ENCODE results near the gene MAG. TPM values are rescaled to one million over a fixed set of nuclear protein-coding genes. Genes with fewer than 3 reads are reported as not detected.

The MAG gene
- total and polyA plus RNA-seq, 2 of the 8 experiments (the other 6 are each of a cell fraction or from before 2014, with no cell fraction given), result 0.20 to 1.3 TPM

DNA sequence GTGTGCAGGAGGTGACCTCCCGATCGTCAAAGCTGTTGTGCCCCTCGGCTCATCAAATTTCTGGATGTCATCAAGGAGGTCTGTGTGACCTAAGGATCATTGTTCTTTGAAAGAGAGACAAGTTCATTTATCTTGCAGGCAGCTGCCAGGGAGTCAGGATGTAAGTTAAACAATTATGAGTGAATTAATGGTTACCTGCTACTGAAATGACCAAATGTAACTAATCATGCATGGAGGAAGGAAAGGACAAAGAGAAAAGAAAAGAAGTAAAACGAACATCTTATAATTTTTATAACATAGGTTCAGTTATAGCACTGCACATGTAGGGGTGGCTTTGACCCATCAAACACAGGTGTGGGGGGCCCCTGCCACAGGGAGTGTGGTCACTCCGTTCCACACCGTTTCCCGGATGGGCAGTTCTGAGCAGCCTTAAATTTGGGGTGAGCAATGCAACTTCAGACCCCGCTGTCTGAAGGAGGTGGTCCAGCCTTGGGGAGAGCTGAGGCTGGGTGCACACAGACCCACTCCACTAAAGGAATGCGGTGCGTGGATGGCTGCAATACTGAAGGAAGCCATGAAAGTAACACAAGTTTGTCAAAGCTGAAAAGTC is 42.3 kb downstream of the MAG start:
- Histone ChIP-seq H3K27me3 (replicated peaks in 1 of 4; ENCODE audit: control insufficient read depth in 3 of 4, extremely low read depth in 1 of 4, insufficient read depth in 3 of 4, low read length in 3 of 4) (no peaks in the 10 kb centered on the region), H4K8ac (ENCODE audit: extremely low read depth, insufficient read depth, low read length) (no peak overlapping the region; the same call in 1 of the 2 replicates), H3K9me3 (ENCODE audit: insufficient read depth in 2 of 2, low read depth in 1 of 2, low read length in 1 of 2) (no peaks in the 10 kb centered on the region), H3K79me1 (ENCODE audit: low read depth, low read length) (no peaks in the 10 kb centered on the region), H2BK15ac (ENCODE audit: low read length) (0 out of 2 replicates have a peak overlapping the region, but pooled peaks have one; percentile 29), H3K14ac (ENCODE audit: insufficient read length) (no peak overlapping the region), H3K36me3 (ENCODE audit: control insufficient read depth in 2 of 4, insufficient read depth in 4 of 4, low read length in 3 of 4) (no peaks in the 10 kb centered on the region), H2AK5ac (ENCODE audit: low read depth, low read length) (no peak overlapping the region), H3K23me2 (ENCODE audit: low read depth, low read length) (no peaks in the 10 kb centered on the region), H3K18ac (ENCODE audit: extremely low read depth, low read length) (no peak overlapping the region), H3K4me2 (ENCODE audit: insufficient read depth in 1 of 2, low read depth in 2 of 2, low read length in 2 of 2) (no peak overlapping the region), H2BK20ac (ENCODE audit: low read length) (no peak overlapping the region), H3K4ac (replicated peaks; ENCODE audit: insufficient read length, low read depth, low read length) (no peak overlapping the region), H4K91ac (replicated peaks; ENCODE audit: insufficient read length, low read length) (no peak overlapping the region), H3K4me1 (replicated peaks in 1 of 4; ENCODE audit: control insufficient read depth in 3 of 4, insufficient read depth in 4 of 4, low read length in 3 of 4) (no peaks in the 10 kb centered on the region), H2BK120ac (replicated peaks; ENCODE audit: low read depth, low read length) (no peak overlapping the region), H3K9ac (replicated peaks in 1 of 4; ENCODE audit: extremely low read depth in 1 of 4, low read depth in 3 of 4, low read length in 3 of 4) (no peak overlapping the region), H4K5ac (ENCODE audit: insufficient read length, low read depth, low read length) (no peak overlapping the region), H3K79me2 (ENCODE audit: control insufficient read depth in 1 of 2, insufficient read depth in 2 of 2, low read length in 2 of 2) (no peaks in the 10 kb centered on the region), H2BK5ac (ENCODE audit: low read depth, low read length) (no peak overlapping the region), H2AFZ (ENCODE audit: low read length) (no peak overlapping the region), H3K23ac (ENCODE audit: insufficient read length) (no peak overlapping the region), H3K4me3 (ENCODE audit: extremely low read depth in 1 of 4, insufficient read depth in 2 of 4, low read depth in 3 of 4, low read length in 4 of 4) (no peak overlapping the region), H4K20me1 (replicated peaks in 1 of 2; ENCODE audit: control insufficient read depth in 1 of 2, insufficient read depth in 2 of 2, low read length in 2 of 2) (no peaks in the 10 kb centered on the region), H3K56ac (replicated peaks; ENCODE audit: insufficient read length, low read depth, low read length) (no peak overlapping the region), H2BK12ac (ENCODE audit: low read depth, low read length) (no peak overlapping the region), H3K27ac (ENCODE audit: low read depth, low read length) (no peak overlapping the region)
- CTCF ChIA-PET (ENCODE audit: partially characterized antibody), result interaction anchor here (1.4 to 2.1 kb wide), 2 partner anchors 12 to 134 kb away, joined by 3 to 5 read pairs; no protein-coding TSS in a partner anchor
- TF ChIP-seq POLR2A (IDR thresholded peaks at IDR 0.05; ENCODE audit: control extremely low read depth in 1 of 2, low read depth in 2 of 2, low read length in 2 of 2), result no peak
- TF ChIP-seq POU5F1 (IDR thresholded peaks at IDR 0.05; ENCODE audit: low read depth, low read length), result no peak
- no peak for TF ChIP-seq CHD1 (IDR thresholded peaks at IDR 0.05; ENCODE audit: low read depth, low read length)
- TF ChIP-seq MAFK (IDR thresholded peaks at IDR 0.05; ENCODE audit: low read depth, low read length), result no peak
- no peak for TF ChIP-seq NANOG (IDR thresholded peaks at IDR 0.05; ENCODE audit: insufficient read depth, low read depth, low read length, poor library complexity, severe bottlenecking)
- TF ChIP-seq SP1 (IDR thresholded peaks at IDR 0.05; ENCODE audit: low read depth, low read length), result no peak
- TF ChIP-seq SRF (IDR thresholded peaks at IDR 0.05; ENCODE audit: low read depth, low read length), result no peak
- no peak for TF ChIP-seq JUND (IDR thresholded peaks at IDR 0.05; ENCODE audit: low read length)
- TF ChIP-seq RFX5 (IDR thresholded peaks at IDR 0.05; ENCODE audit: borderline replicate concordance, low read depth, low read length), result no peak
- no peak for TF ChIP-seq JUN (IDR thresholded peaks at IDR 0.05; ENCODE audit: low read depth, low read length)
- TF ChIP-seq, protein P1, sequence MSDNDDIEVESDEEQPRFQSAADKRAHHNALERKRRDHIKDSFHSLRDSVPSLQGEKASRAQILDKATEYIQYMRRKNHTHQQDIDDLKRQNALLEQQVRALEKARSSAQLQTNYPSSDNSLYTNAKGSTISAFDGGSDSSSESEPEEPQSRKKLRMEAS (IDR thresholded peaks at IDR 0.05), result no peak
- no peak for TF ChIP-seq RBBP5 (IDR thresholded peaks at IDR 0.05; ENCODE audit: borderline replicate concordance, low read depth, low read length)
- TF ChIP-seq RXRA (IDR thresholded peaks at IDR 0.05; ENCODE audit: insufficient read depth, low read depth, low read length), result no peak
- DNase-seq (ENCODE audit: low read depth in 1 of 2, low spot score in 2 of 2), result no peak
- 94% methylated on average over 10 of the region's 10 CpGs; no CpG with 5 or more reads in 1 of the 2 experiments for WGBS, 2 experiments (ENCODE audit: extremely low coverage in 1 of 2, insufficient coverage in 1 of 2, insufficient read length in 1 of 2, insufficient replicate concordance in 2 of 2, low coverage in 1 of 2, low lambda C conversion rate in 2 of 2, missing lambda C conversion rate in 1 of 2)
- no peak for FAIRE-seq
- POLR2A ChIA-PET (ENCODE audit: partially characterized antibody), result interaction anchor here (0.7 to 2.0 kb wide), 3 partner anchors 10 to 23 kb away, joined by 3 to 4 read pairs (median 4); no protein-coding TSS in a partner anchor

Measured in H1 (cell line).